ENCODE results near the gene CBFA2T3. TPM values are rescaled to one million over a fixed set of nuclear protein-coding genes. Genes with fewer than 3 reads are reported as not detected.

CBFA2T3 gene
- total and polyA plus RNA-seq, 9 donors = 0.53 to 2.8 (median 1.2) TPM; not detected in 1

DNA sequence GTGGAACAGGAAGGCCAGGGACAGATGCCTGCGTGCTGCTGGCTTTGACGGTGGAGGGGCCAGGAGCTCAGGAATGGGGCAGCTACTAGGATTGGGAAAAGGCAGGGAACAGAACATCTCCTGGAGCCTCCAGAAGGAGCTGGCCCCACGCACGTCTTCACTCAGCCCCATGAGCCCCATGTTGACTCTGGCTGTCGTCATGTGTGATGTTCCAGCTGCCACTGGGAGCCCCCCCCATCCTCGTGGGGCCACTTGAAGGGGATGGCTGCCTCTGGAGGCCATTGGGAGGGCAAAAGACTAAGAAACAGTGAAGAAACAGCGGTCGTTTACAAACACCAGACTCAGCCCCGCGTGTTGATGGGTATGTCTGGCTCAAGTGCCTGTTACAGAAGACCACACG lies 146.7 kb downstream of the CBFA2T3 start:
- DNase-seq = peak in 3 of 5 donors; percentile 62 to 73 (median 65)
- H3K36me3 ChIP-seq = no peaks in the 10 kb centered on the region

DNA sequence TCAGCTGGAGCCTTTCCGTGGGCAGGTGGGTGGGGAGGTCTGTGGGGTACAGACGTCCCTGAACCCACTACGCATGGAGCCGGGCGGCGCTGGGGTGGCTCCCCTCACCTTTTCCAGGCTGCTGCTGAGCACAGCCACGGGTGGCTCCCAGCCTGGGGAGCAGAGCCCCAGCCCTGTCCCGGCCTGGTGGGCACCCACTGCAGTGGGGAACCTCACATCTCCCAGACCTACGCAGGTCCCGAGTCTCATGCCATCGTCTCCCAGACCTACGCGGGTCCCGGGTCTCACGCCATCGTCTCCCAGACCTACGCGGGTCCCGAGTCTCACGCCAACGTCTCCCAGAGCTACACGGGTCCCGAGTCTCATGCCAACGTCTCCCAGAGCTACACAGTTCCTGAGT lies 148.3 kb downstream of the CBFA2T3 start:
- WGBS, 3 donors = 84 to 91% (median 84%) methylated on average over 24 of the region's 24 CpGs
- Histone ChIP-seq H3K27me3 (no peaks in the 10 kb centered on the region), H3K4me1 (ENCODE audit: insufficient read depth) (no peaks in the 10 kb centered on the region), H3K27ac (no peak overlapping the region), H3K36me3 (no peaks in the 10 kb centered on the region), H3K9me3 (no peaks in the 10 kb centered on the region), H3K4me3 (no peak overlapping the region)
- no peak for DNase-seq
- TF ChIP-seq, protein P1, sequence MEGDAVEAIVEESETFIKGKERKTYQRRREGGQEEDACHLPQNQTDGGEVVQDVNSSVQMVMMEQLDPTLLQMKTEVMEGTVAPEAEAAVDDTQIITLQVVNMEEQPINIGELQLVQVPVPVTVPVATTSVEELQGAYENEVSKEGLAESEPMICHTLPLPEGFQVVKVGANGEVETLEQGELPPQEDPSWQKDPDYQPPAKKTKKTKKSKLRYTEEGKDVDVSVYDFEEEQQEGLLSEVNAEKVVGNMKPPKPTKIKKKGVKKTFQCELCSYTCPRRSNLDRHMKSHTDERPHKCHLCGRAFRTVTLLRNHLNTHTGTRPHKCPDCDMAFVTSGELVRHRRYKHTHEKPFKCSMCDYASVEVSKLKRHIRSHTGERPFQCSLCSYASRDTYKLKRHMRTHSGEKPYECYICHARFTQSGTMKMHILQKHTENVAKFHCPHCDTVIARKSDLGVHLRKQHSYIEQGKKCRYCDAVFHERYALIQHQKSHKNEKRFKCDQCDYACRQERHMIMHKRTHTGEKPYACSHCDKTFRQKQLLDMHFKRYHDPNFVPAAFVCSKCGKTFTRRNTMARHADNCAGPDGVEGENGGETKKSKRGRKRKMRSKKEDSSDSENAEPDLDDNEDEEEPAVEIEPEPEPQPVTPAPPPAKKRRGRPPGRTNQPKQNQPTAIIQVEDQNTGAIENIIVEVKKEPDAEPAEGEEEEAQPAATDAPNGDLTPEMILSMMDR (IDR thresholded peaks at IDR 0.05) = no peak
- TF ChIP-seq EP300 (IDR thresholded peaks at IDR 0.05) = no peak
- intact Hi-C loops (cut with DNase I) = no loop called here

More for the DNA sequence above, 146.7 kb downstream of the CBFA2T3 start:
- Histone ChIP-seq H3K9me3 (no peaks in the 10 kb centered on the region), H3K27ac (no peak overlapping the region), H3K4me3 (no peak overlapping the region), H3K27me3 (no peaks in the 10 kb centered on the region), H3K4me1 (ENCODE audit: insufficient read depth) (no peaks in the 10 kb centered on the region)
- no peak for TF ChIP-seq POLR2A (IDR thresholded peaks at IDR 0.05)
- TF ChIP-seq, protein P1 (IDR thresholded peaks at IDR 0.05) = no peak
- no peak for TF ChIP-seq EP300 (IDR thresholded peaks at IDR 0.05)
- intact Hi-C loops (cut with DNase I) = no loop called here
- WGBS, 3 donors = 39 to 45% (median 44%) methylated on average over 11 of the region's 11 CpGs

DNA sequence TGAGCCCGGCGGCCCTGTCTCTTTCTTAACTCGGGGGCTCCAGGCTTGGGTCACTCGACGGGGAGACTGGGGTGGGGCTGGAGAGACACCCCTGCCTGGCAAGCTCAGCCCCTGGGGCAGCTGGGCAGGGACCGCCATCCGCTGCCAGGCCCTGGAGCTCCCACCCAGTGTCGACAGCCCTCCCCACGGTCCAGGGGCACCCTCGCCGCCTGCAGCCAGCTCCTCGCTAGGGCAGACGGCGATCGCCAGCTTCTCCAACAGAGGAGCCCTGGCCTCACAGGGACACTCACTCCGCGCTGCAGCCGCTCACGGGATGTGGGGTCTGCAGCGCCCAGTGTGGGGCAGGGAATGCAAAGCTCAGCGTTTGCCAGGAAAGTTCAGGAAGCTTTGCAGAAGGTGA lies 149.3 kb downstream of the CBFA2T3 start:
- no peak overlapping the region for H3K27ac ChIP-seq
- H3K4me1 ChIP-seq (ENCODE audit: insufficient read depth) = no peaks in the 10 kb centered on the region
- 90 to 94% (median 91%) methylated on average over 19 to 21 of the region's 21 CpGs for WGBS, 3 donors
- intact Hi-C loops (cut with DNase I) = no loop called here
- TF ChIP-seq POLR2A (IDR thresholded peaks at IDR 0.05) = no peak
- TF ChIP-seq, protein P1 (IDR thresholded peaks at IDR 0.05) = no peak
- no peak for TF ChIP-seq EP300 (IDR thresholded peaks at IDR 0.05)
- H3K4me3 ChIP-seq = no peak overlapping the region
- H3K27me3 ChIP-seq = no peaks in the 10 kb centered on the region
- H3K9me3 ChIP-seq = no peaks in the 10 kb centered on the region
- DNase-seq = no peak
- H3K36me3 ChIP-seq = no peaks in the 10 kb centered on the region

DNA sequence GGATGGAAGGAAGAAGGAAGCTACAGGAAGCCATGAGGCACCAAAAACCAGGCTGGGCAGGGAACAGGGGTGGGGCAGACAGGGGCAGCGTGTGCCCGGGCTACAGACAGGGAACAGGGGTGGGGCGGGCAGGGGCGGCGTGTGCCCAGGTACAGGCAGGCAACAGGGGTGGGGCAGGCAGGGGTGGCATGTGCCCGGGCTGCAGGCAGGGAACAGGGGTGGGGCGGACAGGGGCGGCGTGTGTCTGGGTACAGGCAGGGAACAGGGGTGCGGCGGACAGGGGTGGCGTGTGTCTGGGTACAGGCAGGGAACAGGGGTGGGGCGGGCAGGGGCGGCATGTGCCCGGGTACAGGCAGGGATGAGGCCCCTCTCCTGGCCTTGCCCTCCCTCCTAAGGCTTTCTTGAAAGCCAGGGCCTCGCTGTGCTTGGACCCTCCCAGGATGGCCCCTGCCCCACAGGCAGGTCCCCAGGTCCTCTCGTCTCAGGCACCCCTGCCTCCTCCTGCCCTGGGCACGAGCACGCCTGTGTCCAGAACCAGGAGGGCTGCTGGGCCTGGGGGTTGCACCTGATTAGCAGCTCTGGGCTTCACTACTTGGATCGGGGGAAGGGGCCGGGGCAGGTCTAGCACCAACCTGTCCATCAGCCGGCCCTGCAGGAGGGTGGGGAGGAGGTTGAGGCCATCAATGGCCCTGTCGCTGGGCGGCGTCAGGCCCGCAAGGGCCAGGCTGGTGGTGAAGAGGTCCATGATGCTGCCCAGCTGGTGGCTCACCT lies 150.8 kb downstream of the CBFA2T3 start:
- Histone ChIP-seq H3K27ac (no peak overlapping the region), H3K36me3 (no peaks in the 10 kb centered on the region), H3K4me1 (ENCODE audit: insufficient read depth) (no peaks in the 10 kb centered on the region), H3K27me3 (no peaks in the 10 kb centered on the region), H3K4me3 (no peak overlapping the region), H3K9me3 (no peaks in the 10 kb centered on the region)
- WGBS, 3 donors = 86 to 93% (median 87%) methylated on average over 22 to 26 of the region's 26 CpGs
- DNase-seq = no peak
- intact Hi-C loops (cut with DNase I) = no loop called here
- TF ChIP-seq EP300 (IDR thresholded peaks at IDR 0.05) (no peak), POLR2A (IDR thresholded peaks at IDR 0.05) (no peak)
- TF ChIP-seq, protein P1 (IDR thresholded peaks at IDR 0.05) = no peak
